Measurements from ENCODE around the gene PALD1. TPM values are rescaled to one million over a fixed set of nuclear protein-coding genes. Genes with fewer than 3 reads are reported as not detected.

PALD1 gene
- total and polyA plus RNA-seq, 9 of the 15 experiments (the other 6 are each of a cell fraction or from before 2014, with no cell fraction given) = 0.03 to 0.29 (median 0.09) TPM; not detected in 2

GRCh38 chr10:70590655-70591416 is 112.3 kb downstream of the PALD1 start (continued):
- no peak for TF ChIP-seq BRF1 (IDR thresholded peaks at IDR 0.05; ENCODE audit: borderline replicate concordance, extremely low read depth, insufficient read length)
- TF ChIP-seq ZBTB43 (CRISPR knock-in tag; IDR thresholded peaks at IDR 0.05) = no peak
- TF ChIP-seq ZNF232 (CRISPR knock-in tag; IDR thresholded peaks at IDR 0.05) = no peak
- TF ChIP-seq SMARCA5 (IDR thresholded peaks at IDR 0.05) = no peak
- TF ChIP-seq CEBPB (tag; IDR thresholded peaks at IDR 0.05) = no peak; the same call in 1 of the 2 replicates
- TF ChIP-seq ZBTB5 (IDR thresholded peaks at IDR 0.05) = no peak
- TF ChIP-seq RB1 (IDR thresholded peaks at IDR 0.05; ENCODE audit: low read depth) = no peak
- peak; percentile 90; the same call in 1 of the 2 replicates for TF ChIP-seq TCF15 (CRISPR knock-in tag; IDR thresholded peaks at IDR 0.05)
- no peak for TF ChIP-seq CREBBP (IDR thresholded peaks at IDR 0.05; ENCODE audit: low read depth, low read length)
- no peak for TF ChIP-seq SP2 (IDR thresholded peaks at IDR 0.05; ENCODE audit: extremely low read depth, low read depth, low read length, poor library complexity, severe bottlenecking)
- peak; percentile 73; the same call in 1 of the 2 replicates for TF ChIP-seq HSF4 (CRISPR knock-in tag; IDR thresholded peaks at IDR 0.05; ENCODE audit: borderline replicate concordance)
- TF ChIP-seq BRD9 (IDR thresholded peaks at IDR 0.05; ENCODE audit: low read depth, partially characterized antibody) = no peak
- TF ChIP-seq ELF4 (CRISPR knock-in tag; IDR thresholded peaks at IDR 0.05) = 0 out of 2 replicates have a peak, but pooled peaks have one; percentile 79
- peak; percentile 95 for TF ChIP-seq RFX7 (CRISPR knock-in tag; IDR thresholded peaks at IDR 0.05)
- no peak for TF ChIP-seq CGGBP1 (CRISPR knock-in tag; IDR thresholded peaks at IDR 0.05)
- TF ChIP-seq MTA3 (IDR thresholded peaks at IDR 0.05; ENCODE audit: borderline replicate concordance) = 0 out of 2 replicates have a peak, but pooled peaks have one; percentile 8
- TF ChIP-seq ZNF408 (CRISPR knock-in tag; IDR thresholded peaks at IDR 0.05; ENCODE audit: low read depth) = no peak
- TF ChIP-seq SNAPC5 (CRISPR knock-in tag; IDR thresholded peaks at IDR 0.05) = peak; percentile 74
- no peak for TF ChIP-seq MYNN (IDR thresholded peaks at IDR 0.05)
- TF ChIP-seq MYNN (CRISPR knock-in tag; IDR thresholded peaks at IDR 0.05) = no peak
- no peak for TF ChIP-seq HNRNPUL1 (IDR thresholded peaks at IDR 0.05; ENCODE audit: low read length)
- no peak for TF ChIP-seq HDGF (IDR thresholded peaks at IDR 0.05)
- no peak for TF ChIP-seq ZNF274 (IDR thresholded peaks at IDR 0.05; ENCODE audit: borderline replicate concordance, low read depth, low read length)
- TF ChIP-seq MTA1 (IDR thresholded peaks at IDR 0.05; ENCODE audit: borderline replicate concordance) = no peak
- TF ChIP-seq FUS (optimal IDR thresholded peaks at IDR 0.05; ENCODE audit: low read depth, low read length) = no peak
- no peak for TF ChIP-seq PHF20 (IDR thresholded peaks at IDR 0.05; ENCODE audit: partially characterized antibody)
- no peak for TF ChIP-seq ATF1 (CRISPR knock-in tag; IDR thresholded peaks at IDR 0.05)
- TF ChIP-seq ATF1 (tag; IDR thresholded peaks at IDR 0.05) = peak; percentile 76
